ENCODE data around the gene RFX2.

DNA sequence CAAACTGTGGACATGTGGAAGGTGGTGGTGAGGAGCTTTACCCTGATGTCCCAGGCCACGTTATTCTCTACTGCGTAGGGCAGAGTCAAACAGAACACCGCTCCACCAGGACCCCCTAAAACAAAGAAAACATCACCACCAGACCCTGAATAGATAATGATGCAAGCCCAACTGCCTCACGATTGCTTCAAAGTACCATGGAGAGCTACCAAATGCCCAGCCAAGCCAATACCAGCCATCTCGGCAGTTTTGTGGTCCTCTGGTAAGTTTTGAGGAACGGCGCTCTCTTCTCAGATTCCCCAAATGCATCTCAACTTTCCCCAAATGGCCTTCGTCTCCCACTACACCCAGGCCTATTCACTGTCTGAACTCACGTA lies 138.0 kb downstream of the RFX2 start:
- TF ChIP-seq, protein P1, sequence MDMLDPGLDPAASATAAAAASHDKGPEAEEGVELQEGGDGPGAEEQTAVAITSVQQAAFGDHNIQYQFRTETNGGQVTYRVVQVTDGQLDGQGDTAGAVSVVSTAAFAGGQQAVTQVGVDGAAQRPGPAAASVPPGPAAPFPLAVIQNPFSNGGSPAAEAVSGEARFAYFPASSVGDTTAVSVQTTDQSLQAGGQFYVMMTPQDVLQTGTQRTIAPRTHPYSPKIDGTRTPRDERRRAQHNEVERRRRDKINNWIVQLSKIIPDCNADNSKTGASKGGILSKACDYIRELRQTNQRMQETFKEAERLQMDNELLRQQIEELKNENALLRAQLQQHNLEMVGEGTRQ (IDR thresholded peaks at IDR 0.05; ENCODE audit: borderline replicate concordance, low read depth, low read length): no peak
- no peak for TF ChIP-seq CEBPB (IDR thresholded peaks at IDR 0.05; ENCODE audit: borderline replicate concordance in 1 of 2, low read depth in 2 of 2, low read length in 2 of 2)
- no peak for TF ChIP-seq POLR2AphosphoS2 (IDR thresholded peaks at IDR 0.05; ENCODE audit: low read depth, low read length)
- no peak for TF ChIP-seq EZH2 (IDR thresholded peaks at IDR 0.05; ENCODE audit: borderline replicate concordance, control insufficient read depth, low read depth, low read length)
